GM23248 (cell line): ENCODE measurements around the gene DCAF6.

Experiments used
- EZH2 ChIP-seq: fragments of 200-600 bp; sonication (generic); IDR thresholded peaks from 2 replicates; pipeline ENCODE4 v1.6.1; 2018; ENCODE audit warnings: antibody characterized with exemption, mild to moderate bottlenecking; ENCODE audit not compliant: insufficient read depth, poor library complexity, severe bottlenecking
- EZH2phosphoT487 ChIP-seq: fragments of 200-600 bp; sonication (generic); IDR thresholded peaks from 2 replicates; pipeline ENCODE4 v1.6.1; 2018; ENCODE audit warnings: antibody characterized with exemption, moderate library complexity, mild to moderate bottlenecking, low read depth; ENCODE audit not compliant: insufficient read depth

DNA sequence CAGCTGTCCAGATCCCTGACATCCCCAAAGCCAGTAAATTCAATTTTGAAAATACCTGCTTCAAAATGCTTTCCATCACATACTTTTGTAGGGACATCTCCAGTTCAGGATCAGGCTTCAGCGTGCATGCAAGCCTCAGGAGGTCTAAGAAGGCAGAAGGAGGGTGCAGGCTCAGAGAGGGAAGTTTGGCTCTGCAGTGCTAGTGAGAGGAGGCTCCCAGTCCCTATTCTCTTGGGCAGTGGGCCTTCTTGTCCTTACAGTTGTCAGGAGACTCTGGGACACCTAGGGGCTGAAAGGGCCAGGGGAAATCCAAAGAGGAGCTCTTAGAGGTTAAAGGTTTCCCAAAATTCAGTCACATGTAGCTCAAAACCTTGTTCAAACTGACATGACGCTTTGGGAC is 42.7 kb upstream of the DCAF6 start:
- TF ChIP-seq EZH2: no peak
- no peak for TF ChIP-seq EZH2phosphoT487
